ENCODE results near the gene TLE6.

The TLE6 gene

DNA sequence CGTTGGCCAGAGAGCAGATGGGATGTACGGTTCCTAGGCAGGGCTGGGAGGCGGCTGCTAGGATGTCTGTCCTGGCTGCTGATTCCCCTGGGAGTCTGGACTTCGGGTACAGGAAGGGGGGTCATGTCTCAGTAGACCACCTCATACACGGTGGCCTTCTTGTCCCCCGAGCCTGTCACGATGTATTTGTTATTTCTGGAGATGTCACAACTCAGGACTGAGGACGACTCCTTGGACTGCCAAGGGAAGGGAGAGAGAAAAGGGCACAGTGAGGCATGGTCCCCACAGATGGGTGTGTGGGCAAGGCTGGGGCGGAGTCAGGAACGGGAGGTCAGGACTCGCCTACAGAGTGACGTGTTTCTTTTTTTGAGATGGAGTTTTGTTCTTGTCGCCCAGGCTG, 20.4 kb downstream of the TLE6 start:
- no peak for DNase-seq (ENCODE audit: low read depth in 2 of 2)
- TF ChIP-seq, protein P1, sequence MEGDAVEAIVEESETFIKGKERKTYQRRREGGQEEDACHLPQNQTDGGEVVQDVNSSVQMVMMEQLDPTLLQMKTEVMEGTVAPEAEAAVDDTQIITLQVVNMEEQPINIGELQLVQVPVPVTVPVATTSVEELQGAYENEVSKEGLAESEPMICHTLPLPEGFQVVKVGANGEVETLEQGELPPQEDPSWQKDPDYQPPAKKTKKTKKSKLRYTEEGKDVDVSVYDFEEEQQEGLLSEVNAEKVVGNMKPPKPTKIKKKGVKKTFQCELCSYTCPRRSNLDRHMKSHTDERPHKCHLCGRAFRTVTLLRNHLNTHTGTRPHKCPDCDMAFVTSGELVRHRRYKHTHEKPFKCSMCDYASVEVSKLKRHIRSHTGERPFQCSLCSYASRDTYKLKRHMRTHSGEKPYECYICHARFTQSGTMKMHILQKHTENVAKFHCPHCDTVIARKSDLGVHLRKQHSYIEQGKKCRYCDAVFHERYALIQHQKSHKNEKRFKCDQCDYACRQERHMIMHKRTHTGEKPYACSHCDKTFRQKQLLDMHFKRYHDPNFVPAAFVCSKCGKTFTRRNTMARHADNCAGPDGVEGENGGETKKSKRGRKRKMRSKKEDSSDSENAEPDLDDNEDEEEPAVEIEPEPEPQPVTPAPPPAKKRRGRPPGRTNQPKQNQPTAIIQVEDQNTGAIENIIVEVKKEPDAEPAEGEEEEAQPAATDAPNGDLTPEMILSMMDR (IDR thresholded peaks at IDR 0.05; ENCODE audit: low read depth, low read length): no peak
- H3K4me3 ChIP-seq (replicated peaks in 1 of 2; ENCODE audit: low read depth in 2 of 2, low read length in 2 of 2): no peak overlapping the region

DNA sequence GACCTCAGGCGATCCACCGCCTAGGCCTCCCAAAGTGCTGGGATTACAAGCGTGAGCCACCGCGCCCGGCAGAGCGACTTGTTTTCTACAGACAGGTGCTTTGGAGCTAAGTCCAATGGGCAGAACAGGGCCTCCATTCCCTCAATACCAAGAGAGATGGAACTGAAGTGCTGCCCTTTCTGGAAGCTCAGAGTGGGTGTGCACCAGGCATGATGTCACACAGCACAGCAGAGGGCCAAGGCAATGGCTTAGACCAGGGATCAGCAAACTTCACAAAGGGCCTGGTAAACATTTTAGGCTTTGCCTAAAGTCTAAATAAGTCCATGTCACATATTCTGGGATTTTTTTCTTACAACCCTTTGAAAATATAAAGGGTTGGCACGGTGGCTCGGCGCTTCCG, 21.3 kb downstream of the TLE6 start:
- H3K4me3 ChIP-seq (replicated peaks in 1 of 2; ENCODE audit: low read depth in 2 of 2, low read length in 2 of 2): no peak overlapping the region
- TF ChIP-seq, protein P1 (IDR thresholded peaks at IDR 0.05; ENCODE audit: low read depth, low read length): no peak
- no peak for DNase-seq (ENCODE audit: low read depth in 2 of 2)

DNA sequence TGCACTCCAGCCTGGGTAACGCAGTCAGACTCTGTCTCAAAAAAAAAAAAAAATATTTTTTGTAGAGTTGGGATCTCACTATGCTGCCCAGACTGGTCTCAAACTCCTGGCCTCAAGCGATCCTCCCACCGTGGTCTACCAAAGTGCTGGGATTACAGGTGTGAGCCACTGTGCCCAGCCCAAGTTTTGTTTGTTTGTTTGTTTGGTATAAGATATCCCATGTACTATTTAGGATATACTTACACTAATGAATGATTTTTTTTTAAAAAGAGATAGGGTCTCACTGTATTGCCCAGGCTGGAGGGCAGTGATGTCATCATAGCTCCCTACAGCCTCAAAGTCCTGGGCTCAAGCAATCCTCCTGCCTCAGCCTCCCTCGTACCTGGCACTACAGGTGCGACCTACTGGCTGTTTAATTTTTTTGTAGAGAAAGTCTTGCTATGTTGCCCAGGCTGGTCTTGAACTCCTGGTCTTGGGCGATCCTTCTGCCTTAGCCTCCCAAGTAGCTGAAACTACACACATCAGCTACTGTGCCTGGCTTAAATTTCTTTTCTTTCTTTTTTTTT, 24.0 kb downstream of the TLE6 start:
- no peak for DNase-seq (ENCODE audit: low read depth in 2 of 2)
- TF ChIP-seq, protein P1 (IDR thresholded peaks at IDR 0.05; ENCODE audit: low read depth, low read length): no peak

DNA sequence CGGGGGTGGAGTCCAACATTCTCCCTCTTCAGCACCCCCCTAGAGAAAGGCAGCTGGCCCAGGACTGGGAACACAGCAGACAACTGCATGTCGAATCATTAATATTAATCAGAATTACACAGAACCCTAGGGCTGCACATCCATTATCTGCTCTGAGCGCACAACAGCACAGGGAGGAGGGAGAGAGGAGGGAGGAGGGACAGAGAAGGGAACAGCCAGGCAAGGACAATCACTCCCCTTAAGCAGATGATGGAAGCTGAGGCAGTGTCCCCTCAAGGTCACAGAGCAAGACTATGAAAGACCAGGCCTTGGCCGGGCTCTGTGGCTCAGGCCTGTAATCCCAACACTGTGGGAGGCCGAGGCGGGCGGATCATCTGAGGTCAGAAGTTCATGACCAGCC, 25.7 kb downstream of the TLE6 start:
- H3K4me3 ChIP-seq (replicated peaks in 1 of 2; ENCODE audit: low read depth in 2 of 2, low read length in 2 of 2): no peak overlapping the region
- TF ChIP-seq, protein P1 (IDR thresholded peaks at IDR 0.05; ENCODE audit: low read depth, low read length): no peak
- no peak for DNase-seq (ENCODE audit: low read depth in 2 of 2)

More for the DNA sequence above, 24.0 kb downstream of the TLE6 start:
- no peak overlapping the region for H3K4me3 ChIP-seq (replicated peaks in 1 of 2; ENCODE audit: low read depth in 2 of 2, low read length in 2 of 2)

DNA sequence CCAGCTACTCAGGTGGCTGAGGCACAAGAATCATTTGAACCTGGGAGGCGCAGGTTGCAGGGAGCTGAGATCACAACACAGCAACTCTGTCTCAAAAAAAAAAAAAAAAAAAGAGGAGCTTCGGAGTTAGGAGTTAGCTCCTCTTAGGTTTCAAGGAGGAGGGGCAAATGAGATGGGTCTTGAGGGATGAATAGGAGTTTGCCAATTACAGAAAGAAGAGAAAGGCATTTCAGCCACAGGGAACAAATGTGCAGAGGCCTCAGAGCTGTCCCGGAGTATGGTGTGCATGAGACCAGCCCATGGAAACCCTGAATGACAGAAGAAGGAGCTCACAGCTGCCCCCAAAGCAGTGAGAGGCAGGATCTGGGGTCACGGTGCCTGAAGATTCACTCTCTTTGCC, 27.2 kb downstream of the TLE6 start:
- no peak for DNase-seq (ENCODE audit: low read depth in 2 of 2)
- H3K4me3 ChIP-seq (replicated peaks in 1 of 2; ENCODE audit: low read depth in 2 of 2, low read length in 2 of 2): no peak overlapping the region
- TF ChIP-seq, protein P1 (IDR thresholded peaks at IDR 0.05; ENCODE audit: low read depth, low read length): no peak

DNA sequence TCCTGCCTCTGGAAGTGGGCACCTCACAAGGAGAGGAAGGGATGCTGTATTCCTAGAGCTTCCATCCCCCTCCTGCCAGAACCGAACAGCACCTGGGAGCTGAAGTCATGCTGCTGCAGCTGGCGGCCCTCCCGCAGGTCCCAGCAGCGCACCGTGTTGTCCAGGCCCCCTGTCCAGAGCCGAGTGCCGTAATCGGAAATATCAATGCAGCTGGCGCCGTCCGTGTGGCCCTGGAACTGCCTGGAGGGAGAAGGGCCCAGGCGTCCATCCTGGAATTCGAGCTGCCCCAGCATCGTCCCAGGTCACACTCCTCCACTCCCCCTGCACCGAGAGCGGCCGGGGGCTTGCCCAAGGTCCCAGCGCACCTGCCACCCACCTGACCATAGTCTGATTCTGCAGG, 28.0 kb downstream of the TLE6 start:
- no peak for DNase-seq (ENCODE audit: low read depth in 2 of 2)
- no peak overlapping the region for H3K4me3 ChIP-seq (replicated peaks in 1 of 2; ENCODE audit: low read depth in 2 of 2, low read length in 2 of 2)
- TF ChIP-seq, protein P1 (IDR thresholded peaks at IDR 0.05; ENCODE audit: low read depth, low read length): no peak

Measured in cardiac fibroblast (primary cell).